ENCODE measurements around the gene PCDHA9. TPM values are rescaled to one million over a fixed set of nuclear protein-coding genes. Genes with fewer than 3 reads are reported as not detected.
A peak's percentile ranks its signal among the peaks of the same experiment; 100 is the strongest.
"Not testable (repeated sequence)": the region's sequence is repeated elsewhere in the genome, so short reads cannot be mapped to it uniquely, and the experiment has no call there.

Gene PCDHA9
- total RNA-seq, 4 donors from 2014 or later, result 0.13 to 0.47 (median 0.23) TPM; not detected in 1

GRCh38 chr5:140823475-140823874 is 24.7 kb upstream of the PCDHA9 start:
- no peak overlapping the region for H3K27ac ChIP-seq
- WGBS, 2 donors (ENCODE audit: low coverage in 1 of 2), result no CpG with 5 or more reads among the region's 38 CpGs
- H3K9me3 ChIP-seq, result peaks cover 0 to 37% (median 0%) of the 10 kb centered on the region in 3 donors
- no peaks in the 10 kb centered on the region for H3K36me3 ChIP-seq
- peaks cover 55% of the 10 kb centered on the region for H3K27me3 ChIP-seq
- H3K4me3 ChIP-seq, result no peak overlapping the region
- no peaks in the 10 kb centered on the region for H3K4me1 ChIP-seq
- TF ChIP-seq POLR2AphosphoS5 (IDR thresholded peaks at IDR 0.05), result no peak
- no peak for TF ChIP-seq POLR2A (IDR thresholded peaks at IDR 0.05)
- no peak for TF ChIP-seq CTCF (IDR thresholded peaks at IDR 0.05)
- TF ChIP-seq EP300 (IDR thresholded peaks at IDR 0.05), result no peak
- no peak for ATAC-seq

- WGBS, 2 donors (ENCODE audit: low coverage in 1 of 2), result 10 to 17% methylated on average over 11 to 12 of the region's 27 CpGs
- no peak within 1 kb of the TSS for H3K4me3 ChIP-seq
- no peak within 1 kb of the TSS for H3K27ac ChIP-seq
- H3K4me1 ChIP-seq, result no peaks in the 10 kb centered on the region
- H3K36me3 ChIP-seq, result no peaks in the 10 kb centered on the region
- H3K9me3 ChIP-seq, result peaks cover 0 to 55% (median 0%) of the 10 kb centered on the region in 3 donors
- TF ChIP-seq CTCF (IDR thresholded peaks at IDR 0.05), result no peak
- TF ChIP-seq POLR2AphosphoS5 (IDR thresholded peaks at IDR 0.05), result no peak
- TF ChIP-seq POLR2A (IDR thresholded peaks at IDR 0.05), result no peak
- TF ChIP-seq EP300 (IDR thresholded peaks at IDR 0.05), result no peak
- peaks cover 78% of the 10 kb centered on the region for H3K27me3 ChIP-seq
- no peak for ATAC-seq
Observed at GRCh38 chr5:140827704-140828361, 20.3 kb upstream of the PCDHA9 start, which contains the start of gene PCDHA6. PCDHA6 (plus strand) TSS chr5:140827960; CDS start chr5:140828092, 132 bp downstream.

GRCh38 chr5:140828362-140828737 is 19.8 kb upstream of the PCDHA9 start:
- H3K36me3 ChIP-seq, result no peaks in the 10 kb centered on the region
- TF ChIP-seq POLR2AphosphoS5 (IDR thresholded peaks at IDR 0.05), result no peak
- TF ChIP-seq CTCF (IDR thresholded peaks at IDR 0.05), result no peak
- no peak for TF ChIP-seq EP300 (IDR thresholded peaks at IDR 0.05)
- TF ChIP-seq POLR2A (IDR thresholded peaks at IDR 0.05), result no peak
- H3K9me3 ChIP-seq, result peaks cover 0 to 50% (median 0%) of the 10 kb centered on the region in 3 donors
- H3K4me3 ChIP-seq, result no peak overlapping the region
- no peaks in the 10 kb centered on the region for H3K4me1 ChIP-seq
- H3K27ac ChIP-seq, result no peak overlapping the region
- peaks cover 78% of the 10 kb centered on the region for H3K27me3 ChIP-seq
- 19 to 27% methylated on average over 9 to 11 of the region's 18 CpGs for WGBS, 2 donors (ENCODE audit: low coverage in 1 of 2)
- no peak for ATAC-seq

- WGBS, 2 donors (ENCODE audit: low coverage in 1 of 2), result 15 to 88% methylated on average over 1 to 4 of the region's 106 CpGs
- ATAC-seq, H3K4me3 ChIP-seq, H3K36me3 ChIP-seq, H3K27ac ChIP-seq, H3K4me1 ChIP-seq: not testable (repeated sequence)
- peaks cover 0 to 55% (median 0%) of the 10 kb centered on the region in 3 donors for H3K9me3 ChIP-seq
- peaks cover 81% of the 10 kb centered on the region for H3K27me3 ChIP-seq
Observed at GRCh38 chr5:140829511-140830501, 18.4 kb upstream of the PCDHA9 start.

- Histone ChIP-seq H3K36me3 (no peaks in the 10 kb centered on the region), H3K27me3 (peaks cover 80% of the 10 kb centered on the region), H3K4me3 (peak within 1 kb of the TSS in 1 of 2 donors; percentile 19), H3K9me3 (peaks cover 0 to 53% (median 0%) of the 10 kb centered on the region in 3 donors), H3K27ac (no peak within 1 kb of the TSS), H3K4me1 (no peaks in the 10 kb centered on the region)
- no peak for TF ChIP-seq CTCF (IDR thresholded peaks at IDR 0.05)
- TF ChIP-seq EP300 (IDR thresholded peaks at IDR 0.05), result no peak
- TF ChIP-seq POLR2AphosphoS5 (IDR thresholded peaks at IDR 0.05), result no peak
- TF ChIP-seq POLR2A (IDR thresholded peaks at IDR 0.05), result no peak
- 8 to 17% methylated on average over 6 to 8 of the region's 8 CpGs for WGBS, 2 donors (ENCODE audit: low coverage in 1 of 2)
- no peak for ATAC-seq
Observed at GRCh38 chr5:140833993-140834392, 14.2 kb upstream of the PCDHA9 start, which contains the start of gene PCDHA7. PCDHA7 (plus strand) TSS chr5:140834269; CDS start chr5:140834384, 115 bp downstream.

- not testable (repeated sequence) for ATAC-seq, H3K36me3 ChIP-seq, H3K4me1 ChIP-seq, H3K27ac ChIP-seq
- Histone ChIP-seq H3K9me3 (peaks cover 0 to 51% (median 0%) of the 10 kb centered on the region in 3 donors), H3K4me3 (peak overlapping the region in 1 of 2 donors; percentile 19), H3K27me3 (peaks cover 80% of the 10 kb centered on the region)
- WGBS, 2 donors (ENCODE audit: low coverage in 1 of 2), result 7% methylated on average over 7 of the region's 38 CpGs; no CpG with 5 or more reads in 1 of the 2 donors
Observed at GRCh38 chr5:140834439-140835008, 13.7 kb upstream of the PCDHA9 start.

Data from gastroesophageal sphincter (tissue), 4 donors.